Ureter (tissue), 1 donor: ENCODE results near the gene PNRC2. TPM values are rescaled to one million over a fixed set of nuclear protein-coding genes. Genes with fewer than 3 reads are reported as not detected.
"Not testable (repeated sequence)": the region's sequence is repeated elsewhere in the genome, so short reads cannot be mapped to it uniquely, and the experiment has no call there.

Experiments used
- DNase-seq: peaks from one replicate; pipeline ENCODE4 v3.0.0-alpha.2; 2020; ENCODE audit warnings: low spot score
- total RNA-seq: library from RNA; stranded (reverse); gene quantifications from one replicate; pipeline ENCODE4 v1.2.4, GENCODE V29; 2023
- donor health status: DM: yes; HTN: yes; CAD: no.

Gene PNRC2
- total RNA-seq, 1 donor from 2014 or later: 101 TPM

DNA sequence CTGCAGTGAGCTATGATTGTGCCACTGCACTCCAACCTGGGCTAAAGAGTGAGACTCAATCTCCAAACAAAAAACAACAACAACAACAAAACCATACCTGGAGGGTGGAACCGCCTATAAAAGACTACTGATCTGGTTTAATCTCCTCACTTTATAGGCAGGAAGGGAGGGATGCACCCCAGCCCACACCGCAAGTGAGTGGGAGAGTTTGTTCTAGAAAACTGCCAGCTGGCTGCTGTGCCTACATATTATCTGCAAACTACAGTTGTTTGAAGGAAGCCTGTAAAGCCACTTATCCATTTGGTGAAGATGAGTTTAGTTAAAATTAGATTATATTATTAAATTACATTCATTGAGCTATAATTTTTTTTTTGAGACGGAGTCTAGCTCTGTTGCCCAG is 29.6 kb downstream of the PNRC2 start:
- no peak for DNase-seq

DNA sequence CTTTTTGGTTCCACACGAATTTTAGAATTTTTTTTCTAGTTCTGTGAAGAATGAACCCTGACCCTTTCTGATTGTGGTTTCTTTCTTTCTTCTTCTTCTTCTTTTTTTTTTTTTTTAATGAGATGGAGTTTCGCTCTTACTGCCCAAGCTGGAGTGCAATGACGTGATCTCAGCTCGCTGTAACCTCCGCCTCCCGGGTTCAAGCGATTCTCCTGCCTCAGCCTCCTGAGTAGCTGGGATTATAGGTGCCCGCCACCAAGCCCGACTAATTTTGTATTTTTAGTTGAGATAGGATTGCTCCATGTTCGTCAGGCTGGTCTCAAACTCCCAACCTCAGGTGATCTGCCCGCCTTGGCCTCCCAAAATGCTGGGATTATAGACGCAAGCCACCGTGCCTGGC is 32.4 kb downstream of the PNRC2 start:
- not testable (repeated sequence) for DNase-seq

DNA sequence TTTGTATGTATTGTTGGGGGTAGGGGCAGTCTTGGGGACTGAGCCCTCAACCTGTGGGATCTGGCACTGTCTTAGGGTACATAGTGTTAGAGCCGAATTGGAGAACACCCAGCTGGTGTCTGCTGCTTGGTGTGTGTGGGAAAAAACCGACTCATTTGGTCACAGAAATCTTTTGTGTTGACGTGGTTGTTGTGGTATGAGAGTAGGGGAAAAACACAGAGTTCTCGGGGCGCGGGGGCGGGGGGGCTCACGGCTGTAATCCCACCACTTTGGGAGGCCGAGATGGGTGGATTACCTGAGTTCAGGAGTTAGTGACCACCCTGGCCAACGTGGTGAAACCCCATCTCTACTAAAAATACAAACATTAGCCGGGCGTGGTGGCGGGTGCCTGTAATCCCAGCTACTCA is 35.8 kb downstream of the PNRC2 start:
- DNase-seq: no peak

DNA sequence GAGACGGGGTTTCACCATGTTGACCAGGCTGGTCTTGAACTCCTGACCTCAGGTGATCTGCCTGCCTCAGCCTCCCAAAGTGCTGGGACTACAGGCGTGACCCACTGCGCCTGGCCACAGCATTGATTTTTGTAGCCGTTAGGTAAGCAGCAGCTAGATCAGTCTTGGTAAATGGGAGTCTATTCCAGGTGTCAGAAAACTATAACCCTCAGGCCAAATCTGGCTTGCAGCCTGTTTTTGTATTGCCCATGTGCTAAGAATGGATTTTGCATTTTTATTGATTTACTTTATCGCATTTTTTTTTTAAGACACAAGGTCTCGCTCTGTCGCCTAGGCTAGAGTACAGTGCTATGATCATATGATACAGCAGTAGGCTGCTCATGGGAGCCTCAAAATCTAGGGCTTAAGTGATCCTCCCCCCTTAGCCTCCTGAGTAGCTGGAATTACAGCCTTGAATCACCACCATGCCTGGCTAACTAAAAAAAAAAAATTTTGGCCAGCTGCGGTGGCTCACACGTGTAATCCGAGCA is 37.1 kb downstream of the PNRC2 start:
- no peak for DNase-seq

DNA sequence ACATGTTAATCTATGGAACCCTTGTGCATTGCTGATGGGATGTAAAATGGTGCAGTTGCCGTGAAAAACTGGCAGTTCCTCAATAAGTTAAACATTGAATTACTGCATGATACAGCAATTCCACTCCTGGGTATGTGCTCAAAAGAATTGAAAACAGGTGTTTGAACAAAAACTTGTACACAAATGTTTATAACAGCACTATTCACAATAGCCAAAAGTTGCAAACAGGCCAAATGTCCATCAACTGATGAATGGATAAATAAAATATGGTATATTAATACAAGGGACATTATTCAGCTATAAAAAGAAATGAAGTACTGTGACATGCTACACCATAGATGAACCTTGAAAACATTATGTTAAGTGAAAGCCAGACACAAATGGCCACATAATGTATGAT is 38.2 kb downstream of the PNRC2 start:
- DNase-seq: no peak

DNA sequence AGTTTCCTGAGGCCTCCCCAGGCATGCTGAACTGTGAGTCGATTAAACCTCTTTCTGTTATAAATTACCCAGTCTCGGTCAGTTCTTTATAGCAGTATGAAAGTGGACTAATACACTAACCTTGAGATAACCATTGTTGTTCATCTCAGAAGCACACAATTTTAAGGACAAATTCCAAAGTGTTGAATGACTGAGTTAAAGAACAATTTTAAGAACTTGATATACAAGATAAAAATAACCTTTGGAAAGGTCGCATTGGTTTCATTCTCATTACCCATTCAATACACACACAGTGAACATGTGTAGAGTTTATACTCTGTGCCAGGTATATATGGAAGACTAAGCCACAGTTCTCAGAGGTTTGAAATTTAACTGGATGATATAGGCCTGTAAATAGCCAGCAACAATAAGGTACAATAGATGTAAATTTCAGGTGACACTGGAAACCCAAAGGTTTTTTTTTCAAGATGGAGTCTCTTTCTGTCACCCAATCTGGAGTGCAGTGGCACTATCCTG is 39.6 kb downstream of the PNRC2 start:
- no peak for DNase-seq

DNA sequence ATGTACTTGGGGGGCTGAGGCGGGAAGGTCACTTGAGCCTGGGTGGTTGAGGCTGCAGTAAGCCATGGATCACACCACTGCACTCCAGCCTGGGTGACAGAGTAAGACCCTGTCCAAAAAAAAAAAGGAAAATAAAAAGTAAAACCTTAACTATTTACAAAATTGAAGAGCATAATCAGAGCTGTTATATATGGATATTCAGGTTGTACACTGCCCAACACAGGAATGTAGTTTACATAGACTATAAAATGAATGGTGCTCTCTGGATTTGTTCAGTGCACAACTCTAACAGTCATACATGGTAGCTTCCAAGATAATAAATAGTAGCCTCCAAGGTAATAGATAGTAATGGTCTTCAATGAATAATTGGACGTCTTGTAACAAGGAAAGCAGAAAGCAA is 43.1 kb downstream of the PNRC2 start:
- DNase-seq: no peak

DNA sequence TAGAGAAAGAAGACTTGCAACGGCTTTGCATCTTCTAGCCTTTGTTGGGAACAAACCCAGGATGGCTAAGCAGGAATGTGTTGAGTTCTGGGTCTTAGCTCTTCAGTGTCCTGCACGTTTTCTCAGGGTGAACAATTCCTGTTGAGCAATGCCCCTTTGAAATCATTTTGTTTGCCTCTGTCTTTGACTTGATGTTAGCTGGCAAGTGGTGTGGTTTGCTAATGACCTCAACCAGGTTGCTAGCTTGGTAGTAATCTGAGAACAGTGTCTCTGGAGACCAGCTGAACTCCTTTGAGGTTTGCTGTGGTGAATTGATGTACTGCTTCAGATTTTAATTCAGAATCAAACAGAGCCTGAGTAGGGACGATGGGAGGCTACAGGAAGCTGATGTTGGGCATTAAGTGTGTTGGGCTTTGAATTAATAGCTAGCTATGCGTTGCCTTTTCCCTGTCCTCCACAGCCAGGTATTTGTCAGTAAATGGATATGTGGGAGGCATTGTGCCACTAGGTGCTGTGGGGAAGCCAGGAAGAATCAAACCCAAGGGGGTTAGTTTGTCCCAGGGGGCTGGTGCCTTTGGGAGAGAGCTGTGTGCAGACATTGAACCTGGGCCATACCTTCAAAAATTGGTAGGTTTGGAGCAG is 43.8 kb downstream of the PNRC2 start:
- no peak for DNase-seq

DNA sequence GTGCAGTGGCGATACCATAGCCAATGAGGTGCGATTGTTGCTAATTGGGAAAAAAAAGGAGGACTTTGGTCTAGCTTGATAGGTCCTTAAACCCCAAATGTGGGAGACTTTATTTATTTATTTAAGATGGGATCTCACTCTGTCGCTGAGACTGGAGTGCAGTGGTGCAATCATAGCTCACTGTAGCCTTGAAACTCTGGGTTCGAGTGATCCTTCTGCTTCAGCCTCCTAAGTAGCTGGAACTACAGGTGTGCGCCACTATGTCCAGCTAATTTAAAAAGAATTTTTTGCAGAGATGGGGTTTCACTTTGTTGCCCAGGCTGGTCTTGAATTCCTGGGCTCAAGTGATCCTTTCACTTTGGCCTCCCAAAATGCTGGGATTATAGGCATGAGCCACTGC is 44.5 kb downstream of the PNRC2 start:
- DNase-seq: no peak

DNA sequence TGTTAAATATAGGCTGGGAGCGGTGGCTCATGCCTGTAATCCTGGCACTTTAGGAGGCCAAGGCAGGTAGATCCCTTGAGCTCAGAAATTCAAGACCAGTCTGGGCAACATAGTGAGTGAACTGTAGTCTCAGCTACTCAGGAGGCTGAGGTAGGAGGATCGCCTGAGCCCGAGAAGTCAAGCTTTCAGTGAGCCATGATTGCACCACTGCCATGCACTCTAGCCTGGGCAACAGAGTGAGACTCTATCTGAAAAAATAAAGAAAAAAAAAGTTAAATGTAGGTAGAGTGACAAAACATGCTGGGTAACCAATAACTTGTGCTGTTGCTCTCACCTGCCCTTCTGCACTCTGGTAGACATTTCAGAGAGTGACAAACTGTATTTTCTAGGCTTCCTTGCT is 45.5 kb downstream of the PNRC2 start:
- no peak for DNase-seq

DNA sequence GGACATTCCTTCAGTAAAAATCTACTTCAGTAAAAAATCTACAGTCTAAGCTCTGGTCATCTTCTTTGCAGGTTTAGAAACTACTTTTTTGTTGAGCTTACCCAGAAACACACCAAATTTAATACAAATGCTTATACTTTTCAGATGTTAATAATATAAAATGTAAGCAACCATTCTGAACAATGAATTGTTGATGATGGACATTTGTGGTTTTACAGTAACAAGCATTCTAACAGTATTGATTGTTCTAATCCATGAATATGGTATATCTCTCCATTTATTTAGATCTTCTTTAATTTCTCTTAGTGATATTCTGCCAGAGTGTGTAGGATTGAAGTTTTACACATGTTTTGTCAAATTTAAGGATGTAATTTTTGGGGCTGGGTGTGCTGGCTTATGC is 47.5 kb downstream of the PNRC2 start:
- DNase-seq: no peak

DNA sequence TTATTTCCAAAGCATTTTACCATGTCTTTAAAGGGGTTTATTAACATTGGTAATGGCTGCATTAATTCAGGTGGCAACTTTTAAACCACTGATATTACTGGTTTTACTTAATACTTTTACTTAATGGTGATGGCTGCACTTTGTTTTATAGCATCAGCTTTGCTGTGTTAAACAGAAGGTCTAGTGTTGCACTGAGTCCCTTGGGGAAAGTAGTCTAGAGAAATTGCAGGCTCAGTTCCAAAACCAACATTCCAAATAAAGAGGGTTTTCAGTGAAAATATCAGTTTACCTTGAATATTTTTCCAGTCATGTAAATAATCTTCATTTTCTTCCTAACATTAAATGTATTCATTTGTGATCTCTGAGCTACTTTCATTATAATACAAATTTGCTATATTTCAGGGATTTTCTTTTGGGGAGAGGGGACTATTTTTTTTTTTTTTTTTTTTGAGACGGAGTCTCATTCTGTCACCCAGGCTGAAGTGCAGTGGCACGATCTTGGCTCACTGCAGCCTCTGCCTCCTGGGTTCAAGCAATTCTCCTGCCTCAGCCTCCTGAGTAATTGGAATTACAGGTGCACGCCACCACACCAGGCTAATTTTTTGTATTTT is 49.1 kb downstream of the PNRC2 start:
- DNase-seq: not testable (repeated sequence)

DNA sequence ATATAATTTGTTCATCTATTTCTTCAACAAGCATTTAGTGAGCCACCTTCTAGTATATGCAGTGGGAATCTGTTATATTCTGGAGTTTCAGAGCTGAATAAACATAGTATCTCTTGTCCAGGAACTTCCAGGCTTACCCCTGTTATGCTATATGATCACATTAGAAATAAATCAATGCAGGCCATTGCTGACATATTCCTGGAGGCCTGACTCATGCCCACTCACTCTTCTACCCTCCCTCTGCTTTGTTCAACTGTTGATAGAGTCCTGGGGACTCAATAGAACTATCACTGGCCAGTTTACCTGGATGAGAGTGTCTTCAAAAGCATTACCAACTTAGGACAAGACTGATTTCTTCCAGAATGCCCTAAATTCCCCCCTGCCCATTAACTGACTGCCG is 49.8 kb downstream of the PNRC2 start:
- no peak for DNase-seq

DNA sequence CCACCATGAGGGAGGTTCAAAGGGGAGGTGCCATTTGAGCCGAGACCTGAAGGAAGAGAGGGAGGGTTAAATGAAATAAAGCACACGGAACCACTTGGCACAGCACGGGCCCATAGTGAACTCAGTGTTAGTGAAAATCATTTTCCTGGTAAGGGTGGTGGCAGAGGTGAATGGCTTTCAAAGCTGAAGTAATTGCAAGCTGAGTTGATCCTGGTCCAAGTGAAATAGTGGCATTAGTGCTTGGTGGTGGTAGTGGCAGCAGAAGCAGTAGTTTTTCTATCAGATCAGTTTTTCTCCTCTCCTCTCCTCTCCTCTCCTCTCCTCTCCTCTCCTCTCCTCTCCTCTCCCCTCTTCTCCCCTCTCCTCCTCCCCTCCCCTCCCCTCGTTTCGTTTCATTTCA is 51.0 kb downstream of the PNRC2 start:
- no peak for DNase-seq

DNA sequence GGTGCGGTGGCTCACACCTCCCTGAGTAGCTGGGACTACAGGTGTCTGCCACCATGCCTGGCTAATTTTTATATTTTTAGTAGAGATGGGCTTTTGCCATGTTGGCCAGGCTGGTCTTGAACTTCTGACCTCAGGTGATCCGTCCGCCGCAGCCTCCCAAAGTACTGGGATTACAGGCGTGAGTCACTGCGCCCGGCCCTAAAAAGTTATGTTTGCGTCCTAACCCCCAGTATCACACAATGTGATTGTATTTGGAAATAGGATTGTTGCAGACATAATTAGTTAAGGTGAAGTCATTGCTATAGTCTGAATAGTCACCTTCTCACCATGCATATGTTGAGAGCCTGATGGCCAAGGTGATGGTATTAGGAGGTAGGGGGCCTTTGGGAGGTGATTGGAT is 53.2 kb downstream of the PNRC2 start:
- DNase-seq: not testable (repeated sequence)

Other genes starting within 250 kb of the PNRC2 start
- gene ELOA, start 216.4 kb upstream of the PNRC2 start, total RNA-seq: 45.6 TPM
- gene PITHD1, start 181.4 kb upstream of the PNRC2 start, total RNA-seq: 44.1 TPM
- 68.6 TPM for gene LYPLA2, start 168.7 kb upstream of the PNRC2 start, total RNA-seq
- gene GALE, start 159.1 kb upstream of the PNRC2 start, total RNA-seq: 77.2 TPM
- 54.1 TPM for gene HMGCL, start 134.4 kb upstream of the PNRC2 start, total RNA-seq
- 72.3 TPM for gene FUCA1, start 91.5 kb upstream of the PNRC2 start, total RNA-seq
- gene CNR2, start 46.5 kb upstream of the PNRC2 start, total RNA-seq: not detected
- gene SRSF10, start 20.5 kb downstream of the PNRC2 start, total RNA-seq: 126 TPM
- gene MYOM3, start 152.3 kb downstream of the PNRC2 start, total RNA-seq: 0.65 TPM
- gene IL22RA1, start 183.3 kb downstream of the PNRC2 start, total RNA-seq: 0.21 TPM
- gene IFNLR1, start 227.5 kb downstream of the PNRC2 start, total RNA-seq: 4.6 TPM